ENCODE results near the gene SVBP. TPM values are rescaled to one million over a fixed set of nuclear protein-coding genes. Genes with fewer than 3 reads are reported as not detected.

The SVBP gene
- polyA plus RNA-seq, 1 donor, result 39.1 TPM

Other genes starting within 250 kb of the SVBP start
- 54.5 TPM for gene PPIH, start 159.0 kb downstream of the SVBP start, polyA plus RNA-seq
- 563 TPM for gene YBX1, start 135.0 kb downstream of the SVBP start, polyA plus RNA-seq
- gene CLDN19, start 77.2 kb downstream of the SVBP start, polyA plus RNA-seq, result 1.5 TPM
- 23.2 TPM for gene P3H1, start 50.4 kb downstream of the SVBP start, polyA plus RNA-seq
- 8.4 TPM for gene C1orf50, start 50.1 kb downstream of the SVBP start, polyA plus RNA-seq
- gene TMEM269, start 32.4 kb downstream of the SVBP start, polyA plus RNA-seq, result 0.10 TPM
- 21.8 TPM for gene ERMAP, start 275 bp downstream of the SVBP start, polyA plus RNA-seq
- 11.8 TPM for gene ZNF691, start 29.2 kb upstream of the SVBP start, polyA plus RNA-seq
- gene SLC2A1, start 141.5 kb upstream of the SVBP start, polyA plus RNA-seq, result 58.7 TPM